Activated CD4-positive, alpha-beta memory T cell treated with anti-CD3 and anti-CD28 coated beads, Interleukin-2, amount 10 ng/mL, durations not matched to agents 7 days and 5 days (primary cell): ENCODE measurements around the gene KCNMB3. TPM values are rescaled to one million over a fixed set of nuclear protein-coding genes. Genes with fewer than 3 reads are reported as not detected.
"Not testable (repeated sequence)": the region's sequence is repeated elsewhere in the genome, so short reads cannot be mapped to it uniquely, and the experiment has no call there.

ENCODE experiments used
- CTCF ChIA-PET: fragments of 350-600 bp; sonication (Branson Sonifier 250); formaldehyde crosslinking; loops from one replicate; lab custom pipeline; 2021; ENCODE audit warnings: antibody characterized with exemption, inconsistent platforms; lab: Charles Lee
- POLR2A ChIA-PET: fragments of 350-600 bp; sonication (Branson Sonifier 250); formaldehyde crosslinking; loops from one replicate; lab custom pipeline; 2021; ENCODE audit warnings: antibody characterized with exemption; lab: Charles Lee
- DNase-seq: peaks from one replicate; pipeline ENCODE4 v3.0.0-alpha.2; 2020
- H3K27ac Mint-ChIP-seq: one replicate; pipeline ENCODE4 v1.8.0; 2021; ENCODE audit warnings: mild to moderate bottlenecking, mixed read lengths
- H3K27me3 Mint-ChIP-seq: one replicate; pipeline ENCODE4 v1.8.0; 2021; ENCODE audit warnings: mixed read lengths
- H3K36me3 Mint-ChIP-seq: one replicate; pipeline ENCODE4 v1.8.0; 2021; ENCODE audit warnings: low read depth, mixed read lengths
- H3K4me1 Mint-ChIP-seq: one replicate; pipeline ENCODE4 v1.8.0; 2021; ENCODE audit warnings: mixed read lengths
- H3K4me3 Mint-ChIP-seq: one replicate; pipeline ENCODE4 v1.8.0; 2021; ENCODE audit warnings: mild to moderate bottlenecking, mixed read lengths
- H3K9me3 Mint-ChIP-seq: one replicate; pipeline ENCODE4 v1.8.0; 2021; ENCODE audit warnings: mixed read lengths
- total RNA-seq, 2 experiments: library from RNA; stranded (reverse); gene quantifications; one replicate each; pipeline ENCODE4 v1.2.3, GENCODE V29; 2021

KCNMB3 gene
- total RNA-seq, 2 experiments from 2014 or later: 0.60 to 1.3 TPM

- peaks cover 23% of the 10 kb centered on the region for H3K36me3 Mint-ChIP-seq
- ChIA-PET CTCF (interaction anchor here (0.5 kb wide), 1 partner anchor 30 kb away, joined by 4 read pairs; no protein-coding TSS in a partner anchor), POLR2A (no interaction called here)
- no peaks in the 10 kb centered on the region for H3K9me3 Mint-ChIP-seq
- H3K4me1 Mint-ChIP-seq: no peaks in the 10 kb centered on the region
- H3K4me3 Mint-ChIP-seq: no peak overlapping the region
- H3K27me3 Mint-ChIP-seq: no peaks in the 10 kb centered on the region
- DNase-seq: no peak
- H3K27ac Mint-ChIP-seq: no peak overlapping the region
Observed at GRCh38 chr3:179224584-179224983, 26.3 kb downstream of the KCNMB3 start.

- peaks cover 25% of the 10 kb centered on the region for H3K36me3 Mint-ChIP-seq
- no peak for DNase-seq
- no peak overlapping the region for H3K27ac Mint-ChIP-seq
- H3K9me3 Mint-ChIP-seq: no peaks in the 10 kb centered on the region
- ChIA-PET POLR2A (no interaction called here), CTCF (no interaction called here)
- H3K27me3 Mint-ChIP-seq: no peaks in the 10 kb centered on the region
- no peaks in the 10 kb centered on the region for H3K4me1 Mint-ChIP-seq
- no peak overlapping the region for H3K4me3 Mint-ChIP-seq
Observed at GRCh38 chr3:179223548-179223947, 27.4 kb downstream of the KCNMB3 start.

DNA sequence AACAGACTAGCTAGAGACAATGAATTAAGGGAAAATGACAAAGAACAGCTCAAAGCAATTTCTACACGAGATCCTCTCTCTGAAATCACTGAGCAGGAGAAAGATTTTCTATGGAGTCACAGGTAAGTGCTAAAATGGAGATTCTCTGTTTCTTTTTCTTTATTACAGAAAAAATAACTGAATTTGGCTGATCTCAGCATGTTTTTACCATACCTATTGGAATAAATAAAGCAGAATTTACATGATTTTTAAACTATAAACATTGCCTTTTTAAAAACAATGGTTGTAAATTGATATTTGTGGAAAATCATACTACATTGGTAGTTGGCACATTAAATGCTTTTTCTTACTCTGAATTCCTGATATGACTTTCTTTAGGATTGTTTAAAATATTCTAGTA, 32.7 kb downstream of the KCNMB3 start:
- POLR2A ChIA-PET, H3K9me3 Mint-ChIP-seq, H3K4me1 Mint-ChIP-seq, H3K27ac Mint-ChIP-seq, DNase-seq, CTCF ChIA-PET, H3K4me3 Mint-ChIP-seq, H3K36me3 Mint-ChIP-seq, H3K27me3 Mint-ChIP-seq: not testable (repeated sequence)

DNA sequence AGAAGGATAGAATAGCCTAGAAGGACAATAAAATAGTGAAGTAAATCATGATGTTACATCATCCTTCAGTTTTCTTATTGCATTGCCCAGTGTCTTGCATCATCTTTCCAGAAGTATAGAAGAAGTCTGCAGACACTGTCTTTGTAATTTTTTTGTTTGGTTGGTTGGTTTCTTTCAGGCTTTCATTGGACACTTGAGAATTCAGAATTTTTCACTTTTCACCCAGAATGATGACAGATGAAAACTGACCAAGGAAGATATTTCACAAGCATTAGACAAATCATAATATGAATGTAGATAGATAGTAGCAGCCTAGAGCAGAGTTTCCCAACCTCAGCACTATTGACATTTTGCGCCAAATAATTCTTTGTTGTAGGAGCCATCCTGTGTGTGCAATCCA, 35.4 kb downstream of the KCNMB3 start:
- DNase-seq, H3K4me3 Mint-ChIP-seq, H3K27me3 Mint-ChIP-seq, CTCF ChIA-PET, H3K9me3 Mint-ChIP-seq, H3K27ac Mint-ChIP-seq, H3K4me1 Mint-ChIP-seq, POLR2A ChIA-PET: not testable (repeated sequence)
- peaks cover 11% of the 10 kb centered on the region for H3K36me3 Mint-ChIP-seq

- Mint-ChIP-seq H3K9me3 (no peaks in the 10 kb centered on the region), H3K4me1 (peaks cover 16% of the 10 kb centered on the region), H3K4me3 (no peak overlapping the region), H3K27me3 (no peaks in the 10 kb centered on the region), H3K27ac (no peak overlapping the region), H3K36me3 (peaks cover 25% of the 10 kb centered on the region)
- ChIA-PET POLR2A (no interaction called here), CTCF (no interaction called here)
- no peak for DNase-seq
Observed at GRCh38 chr3:179200790-179201189, 50.1 kb downstream of the KCNMB3 start.

DNA sequence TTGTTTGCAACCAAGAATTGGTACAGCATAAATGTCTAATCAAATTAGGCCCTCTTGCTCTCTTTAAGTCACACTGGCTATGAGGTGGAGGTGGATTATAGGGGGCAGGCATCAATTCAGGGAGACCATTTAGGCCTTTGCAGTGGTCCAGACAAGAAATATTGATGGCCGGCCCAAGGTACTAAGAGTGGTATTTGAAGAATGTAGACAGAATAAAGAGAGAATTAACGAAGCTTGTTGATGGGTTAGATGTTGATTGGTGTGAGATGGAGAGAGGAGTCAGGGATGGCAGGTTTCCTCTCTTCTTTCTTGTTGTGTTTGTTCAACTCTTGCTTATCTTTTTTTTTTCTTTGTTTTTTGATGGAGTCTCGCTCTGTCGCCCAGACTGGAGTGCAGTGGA, 54.2 kb downstream of the KCNMB3 start:
- H3K9me3 Mint-ChIP-seq: no peaks in the 10 kb centered on the region
- ChIA-PET CTCF (no interaction called here), POLR2A (interaction anchor here (1.5 kb wide), 1 partner anchor 47 kb away, joined by 3 read pairs; no protein-coding TSS in a partner anchor)
- no peak for DNase-seq
- H3K36me3 Mint-ChIP-seq: peaks cover 14% of the 10 kb centered on the region
- no peak overlapping the region for H3K4me3 Mint-ChIP-seq
- no peak overlapping the region for H3K27ac Mint-ChIP-seq
- no peaks in the 10 kb centered on the region for H3K27me3 Mint-ChIP-seq
- H3K4me1 Mint-ChIP-seq: peaks cover 24% of the 10 kb centered on the region

DNA sequence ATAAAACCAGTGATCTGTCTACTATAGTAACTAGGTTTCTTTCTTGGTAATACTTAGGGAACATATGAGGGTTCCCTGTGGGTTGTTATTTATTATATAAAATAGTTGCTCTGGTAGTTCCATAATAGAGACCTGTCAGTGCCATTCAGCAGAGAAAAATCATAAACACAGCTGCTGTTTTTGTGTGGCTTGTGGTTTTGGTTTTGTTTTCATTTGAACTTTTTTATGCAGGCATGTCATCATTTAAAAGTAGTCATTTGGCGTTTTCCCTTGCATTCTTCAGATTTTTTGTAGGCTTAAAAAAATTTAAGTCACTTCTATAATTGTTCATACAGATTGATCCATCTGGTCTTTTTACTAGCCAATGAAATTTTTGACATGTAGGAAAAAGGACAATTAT, 54.8 kb downstream of the KCNMB3 start:
- H3K4me3 Mint-ChIP-seq: no peak overlapping the region
- POLR2A ChIA-PET: interaction anchor here (1.5 to 1.8 kb wide), 2 partner anchors 11 to 47 kb away, joined by 3 to 4 read pairs; no protein-coding TSS in a partner anchor

DNA sequence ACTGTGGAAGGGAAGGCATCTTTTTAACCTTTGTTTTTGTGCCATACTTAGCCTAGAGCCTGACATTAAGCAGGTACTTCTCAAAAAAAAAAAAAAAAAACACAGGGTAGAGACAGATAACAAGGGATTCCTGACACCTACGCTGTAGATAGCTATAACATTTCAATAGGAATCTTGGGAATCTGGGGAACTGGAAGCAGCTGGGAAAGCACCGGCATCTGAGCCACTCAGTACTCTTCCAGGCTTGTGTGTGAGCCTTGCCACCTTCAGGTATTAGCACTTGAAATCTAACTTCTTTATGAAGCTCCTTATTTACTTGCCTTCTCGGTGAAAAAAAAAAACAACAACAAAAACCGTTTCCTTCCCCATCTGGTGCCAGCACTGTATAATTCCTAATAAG, 56.0 kb downstream of the KCNMB3 start:
- Mint-ChIP-seq H3K9me3 (no peaks in the 10 kb centered on the region), H3K4me3 (no peak overlapping the region), H3K36me3 (peaks cover 3% of the 10 kb centered on the region), H3K4me1 (peaks cover 24% of the 10 kb centered on the region), H3K27ac (no peak overlapping the region), H3K27me3 (no peaks in the 10 kb centered on the region)
- CTCF ChIA-PET: interaction anchor here (0.7 to 1.2 kb wide), 2 partner anchors 10 to 29 kb away, joined by 4 read pairs; no protein-coding TSS in a partner anchor
- POLR2A ChIA-PET: interaction anchor here (1.1 to 1.8 kb wide), 2 partner anchors 10 to 46 kb away, joined by 4 read pairs; no protein-coding TSS in a partner anchor
- no peak for DNase-seq

More for the DNA sequence above, 54.8 kb downstream of the KCNMB3 start:
- DNase-seq: no peak
- no peak overlapping the region for H3K27ac Mint-ChIP-seq
- peaks cover 24% of the 10 kb centered on the region for H3K4me1 Mint-ChIP-seq
- CTCF ChIA-PET: interaction anchor here (0.6 kb wide), 1 partner anchor 52 kb away, joined by 3 read pairs; no protein-coding TSS in a partner anchor
- no peaks in the 10 kb centered on the region for H3K27me3 Mint-ChIP-seq
- peaks cover 10% of the 10 kb centered on the region for H3K36me3 Mint-ChIP-seq
- no peaks in the 10 kb centered on the region for H3K9me3 Mint-ChIP-seq

Other genes starting within 250 kb of the KCNMB3 start
- 10 to 100 TPM; 12.3 to 13.9 TPM for gene ZMAT3, start 179.3 kb downstream of the KCNMB3 start, total RNA-seq
- 10 to 100 TPM; 25.9 to 26.2 TPM for gene PIK3CA, start 102.8 kb downstream of the KCNMB3 start, total RNA-seq
- 10 to 100 TPM; 29.8 to 31.5 TPM for gene ZNF639, start 71.9 kb upstream of the KCNMB3 start, total RNA-seq
- gene MFN1, start 96.6 kb upstream of the KCNMB3 start, total RNA-seq: 10 to 100 TPM; 30.6 to 31.2 TPM
- 1 to 10 TPM; 6.3 to 7.5 TPM for gene GNB4, start 200.4 kb upstream of the KCNMB3 start, total RNA-seq